HG03439 (cell line): Measurements from ENCODE around the gene ZAR1.

Experiments used
- ATAC-seq: cut with Tn5 transposase; IDR thresholded peaks from one replicate; pipeline ENCODE4 v1.9.1; 2021; ENCODE audit warnings: mild to moderate bottlenecking, moderate library complexity; ENCODE audit not compliant: unreplicated experiment

The ZAR1 gene

DNA sequence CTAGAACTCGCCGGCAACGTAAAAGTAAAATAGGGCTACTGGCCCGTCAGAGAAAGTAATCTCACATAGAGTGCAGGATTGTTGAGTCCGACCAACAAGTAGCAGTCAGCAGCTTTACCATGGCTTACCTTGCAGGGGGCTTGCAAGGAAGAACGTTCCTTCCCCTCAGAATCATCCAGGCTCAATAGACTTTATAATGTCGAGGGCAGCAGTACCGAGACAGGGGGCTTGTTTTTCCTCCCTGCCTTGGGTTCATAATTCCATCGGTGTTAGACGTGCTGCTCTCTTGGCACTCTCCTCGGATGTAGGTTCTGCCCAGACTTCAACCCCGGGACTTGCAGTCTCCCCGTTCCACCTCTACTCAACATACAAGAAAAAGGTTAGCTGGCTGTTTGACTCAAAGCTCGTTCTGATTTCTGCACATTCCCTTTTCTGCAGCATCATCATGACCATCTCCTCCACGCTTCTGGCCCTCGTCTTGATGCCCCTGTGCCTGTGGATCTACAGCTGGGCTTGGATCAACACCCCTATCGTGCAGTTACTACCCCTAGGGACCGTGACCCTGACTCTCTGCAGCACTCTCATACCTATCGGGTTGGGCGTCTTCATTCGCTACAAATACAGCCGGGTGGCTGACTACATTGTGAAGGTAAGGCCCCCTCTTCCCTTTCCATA is 5.4 kb upstream of the ZAR1 start:
- no peak for ATAC-seq

DNA sequence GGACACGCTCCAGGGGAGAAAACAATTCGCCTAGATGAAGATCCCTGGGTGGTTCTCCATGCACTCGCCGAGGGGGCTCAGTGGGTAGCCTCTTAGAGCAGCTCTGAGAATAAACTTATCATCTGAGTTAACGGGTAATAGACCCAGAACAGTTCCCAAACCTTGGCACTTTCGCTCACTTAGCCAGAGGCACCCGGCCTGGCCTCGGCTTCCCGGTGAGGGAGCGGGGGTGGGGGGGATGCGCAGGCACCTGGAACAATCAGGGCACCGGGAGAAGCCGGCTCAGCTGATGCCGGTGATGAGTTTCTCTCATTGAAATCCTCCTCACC is 405 bp upstream of the ZAR1 start:
- ATAC-seq, result no peak

- no peak for ATAC-seq
Observed at GRCh38 chr4:48490680-48491513, 845 bp downstream of the ZAR1 start.

GRCh38 chr4:48491514-48492176 is 1.6 kb downstream of the ZAR1 start:
- no peak for ATAC-seq

- ATAC-seq, result no peak
Observed at GRCh38 chr4:48493452-48494100, 3.5 kb downstream of the ZAR1 start.

GRCh38 chr4:48495941-48496340 is 5.9 kb downstream of the ZAR1 start:
- no peak for ATAC-seq

DNA sequence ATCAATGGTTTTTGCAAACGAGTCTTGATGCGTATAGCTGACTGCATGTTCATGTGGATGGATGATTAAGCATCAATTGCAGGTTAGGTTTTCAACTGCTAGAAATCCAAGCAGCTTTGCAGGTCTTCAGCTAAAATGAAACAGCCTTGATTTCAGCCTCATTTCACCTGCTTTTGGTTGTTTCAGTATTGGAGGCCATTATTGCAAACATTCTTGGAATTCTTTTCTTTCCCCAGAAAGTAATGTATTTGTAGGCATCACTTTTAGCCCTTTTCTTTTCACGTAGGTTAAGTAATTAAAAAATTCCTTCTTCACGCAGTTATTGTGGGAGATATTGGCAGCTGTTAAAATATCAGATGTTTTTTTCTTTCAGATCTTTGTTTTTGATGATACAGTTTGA is 8.8 kb downstream of the ZAR1 start:
- ATAC-seq, result no peak

GRCh38 chr4:48499551-48500066 is 9.6 kb downstream of the ZAR1 start:
- peak; percentile 73 for ATAC-seq

GRCh38 chr4:48503233-48504025 is 13.4 kb downstream of the ZAR1 start:
- no peak for ATAC-seq

DNA sequence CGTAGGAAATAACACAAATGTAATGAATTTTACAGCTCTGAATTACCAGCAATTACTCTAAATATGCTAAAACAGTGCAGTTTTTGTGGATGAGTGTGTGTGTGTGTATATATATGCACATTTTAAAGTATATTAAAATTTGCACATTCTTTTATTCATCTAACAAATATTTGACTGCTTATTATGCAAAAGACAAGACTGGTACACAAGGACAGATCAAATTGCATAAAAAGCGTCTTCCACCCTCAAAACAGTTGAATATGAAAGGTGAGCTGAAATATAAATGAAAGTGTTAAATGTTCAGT is 13.9 kb downstream of the ZAR1 start:
- ATAC-seq, result no peak

DNA sequence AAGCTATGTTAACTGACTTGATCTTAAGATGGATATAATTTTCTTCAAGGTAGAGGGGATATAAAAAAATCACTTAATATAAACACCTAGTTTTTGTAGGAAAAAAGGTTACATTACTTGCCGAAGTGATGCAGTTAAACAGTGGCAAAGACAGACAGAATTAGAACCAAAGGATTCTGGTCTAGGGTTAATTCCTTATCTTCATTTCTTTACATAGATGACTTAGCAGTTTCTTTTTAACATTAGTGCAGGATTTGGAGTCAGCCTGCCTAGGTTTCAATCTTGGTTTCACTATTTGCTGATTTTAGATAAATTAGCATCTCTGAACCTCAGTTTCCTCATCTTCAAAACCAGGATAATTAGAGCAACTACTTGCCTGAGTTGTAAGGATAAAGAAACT is 14.3 kb downstream of the ZAR1 start:
- no peak for ATAC-seq

DNA sequence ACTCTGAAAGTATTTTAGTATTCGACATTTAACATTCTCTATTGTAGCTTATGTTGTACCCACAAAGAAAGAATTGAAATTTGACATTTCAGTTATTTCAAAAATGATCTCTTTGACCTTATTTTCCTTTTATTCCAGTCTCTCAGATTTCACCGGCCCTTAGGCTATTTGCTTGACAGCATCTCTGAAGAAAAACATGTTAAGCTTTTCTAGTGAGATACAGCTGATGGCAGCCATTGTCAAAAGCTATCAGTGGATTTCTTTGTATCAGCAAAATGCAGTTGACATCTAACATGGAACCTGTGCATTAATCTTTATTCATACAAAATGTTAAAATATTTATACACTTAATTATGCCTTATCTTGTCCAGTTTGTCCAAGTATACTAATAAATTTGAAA is 16.7 kb downstream of the ZAR1 start:
- no peak for ATAC-seq

DNA sequence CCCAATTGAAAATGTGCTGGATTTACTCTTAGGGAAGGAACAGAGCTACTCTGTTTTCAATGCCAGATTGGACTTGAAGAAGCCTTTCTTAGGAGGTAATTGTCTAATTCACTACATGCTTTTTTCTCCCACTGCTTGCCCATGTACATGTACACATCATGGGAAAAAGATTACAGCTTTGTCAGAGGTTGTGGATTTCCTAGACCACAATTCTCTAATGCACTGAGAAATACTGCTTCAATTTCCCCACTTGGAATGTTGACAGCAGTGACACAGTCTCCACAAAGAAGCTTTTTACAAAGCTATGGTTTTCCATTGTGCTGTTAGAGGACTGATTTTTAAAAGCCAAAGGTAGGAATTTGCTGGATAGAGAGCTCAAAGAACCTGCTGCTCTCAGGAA is 19.5 kb downstream of the ZAR1 start:
- ATAC-seq, result no peak

DNA sequence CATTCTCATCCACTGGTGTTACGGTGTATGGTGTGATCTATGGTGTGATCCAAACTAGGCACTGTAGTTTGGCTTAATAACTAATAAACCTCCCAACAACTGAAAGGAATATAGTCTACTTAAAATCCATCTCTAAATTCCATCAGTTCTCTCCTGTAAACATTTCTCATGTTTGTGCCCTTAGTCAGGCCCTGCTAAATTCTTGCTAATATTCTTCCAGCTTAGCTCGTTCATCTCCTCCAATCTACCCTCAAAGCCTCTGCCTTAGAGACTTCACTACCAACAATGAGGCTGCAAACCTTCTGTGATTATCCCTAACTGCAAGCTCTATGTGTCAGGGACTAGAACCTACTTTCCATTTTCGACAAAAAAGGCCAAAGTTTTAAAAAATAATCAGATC is 28.1 kb downstream of the ZAR1 start:
- no peak for ATAC-seq

- ATAC-seq, result no peak
Observed at GRCh38 chr4:48526406-48526805, 36.4 kb downstream of the ZAR1 start.

GRCh38 chr4:48538358-48538757 is 48.3 kb downstream of the ZAR1 start:
- ATAC-seq, result no peak

- ATAC-seq, result no peak
Observed at GRCh38 chr4:48539597-48539996, 49.5 kb downstream of the ZAR1 start.

DNA sequence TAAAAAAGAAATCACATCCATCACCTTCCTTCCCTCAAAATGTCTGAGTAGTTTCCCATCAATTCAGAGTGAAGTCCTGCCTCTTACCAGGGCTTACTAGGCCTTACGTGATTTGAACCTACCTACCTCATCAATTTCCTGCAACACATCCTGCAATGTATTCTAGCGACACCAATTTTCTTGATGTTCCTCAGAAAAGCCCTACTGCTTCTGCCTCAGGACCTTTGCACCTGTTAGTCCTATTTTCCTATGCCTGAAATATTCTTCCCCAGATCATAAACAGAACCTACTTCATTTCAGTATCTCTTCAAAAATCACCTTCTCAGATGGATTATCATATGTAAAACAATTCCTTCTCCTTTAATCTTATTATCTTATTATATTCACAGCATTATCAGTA is 52.8 kb downstream of the ZAR1 start:
- no peak for ATAC-seq

GRCh38 chr4:48543796-48544195 is 53.7 kb downstream of the ZAR1 start:
- no peak for ATAC-seq
